H9 (cell line): ENCODE results near the gene LPP. TPM values are rescaled to one million over a fixed set of nuclear protein-coding genes. Genes with fewer than 3 reads are reported as not detected.

Experiments used
- DNase-seq: peaks from one replicate; pipeline ENCODE4 v3.0.0-alpha.2; 2017
- H2AFZ ChIP-seq: one replicate; pipeline ENCODE4 v1.6.1; 2013; ENCODE audit warnings: mild to moderate bottlenecking, low read length, control low read depth, moderate library complexity
- H2AK5ac ChIP-seq: 2 replicates; pipeline ENCODE4 v1.6.1; 2013; ENCODE audit warnings: low read length, control low read depth, mixed read lengths; ENCODE audit not compliant: insufficient read length
- H2BK120ac ChIP-seq: one replicate; pipeline ENCODE4 v1.6.1; 2013; ENCODE audit warnings: low read depth, mild to moderate bottlenecking, low read length, control low read depth, inconsistent platforms; ENCODE audit not compliant: poor library complexity, severe bottlenecking
- H2BK12ac ChIP-seq: 2 replicates; pipeline ENCODE4 v1.6.1; 2013; ENCODE audit warnings: low read length, control low read depth, mixed read lengths, low read depth; ENCODE audit not compliant: insufficient read length
- H2BK15ac ChIP-seq: 2 replicates; pipeline ENCODE4 v1.6.1; 2013; ENCODE audit warnings: low read depth, low read length, control low read depth
- H2BK20ac ChIP-seq: one replicate; pipeline ENCODE4 v1.6.1; 2013; ENCODE audit warnings: low read depth, mild to moderate bottlenecking, low read length, control low read depth, inconsistent platforms; ENCODE audit not compliant: poor library complexity, severe bottlenecking
- H2BK5ac ChIP-seq: 2 replicates; pipeline ENCODE4 v1.6.1; 2013; ENCODE audit warnings: low read length, control low read depth, mixed read lengths; ENCODE audit not compliant: insufficient read length
- H3K14ac ChIP-seq: 2 replicates; pipeline ENCODE4 v1.6.1; 2013; ENCODE audit warnings: low read length, control low read depth; ENCODE audit not compliant: insufficient read depth
- H3K18ac ChIP-seq: 2 replicates; pipeline ENCODE4 v1.6.1; 2013; ENCODE audit warnings: low read depth, mild to moderate bottlenecking, mixed read lengths, low read length, control low read depth; ENCODE audit not compliant: insufficient read length
- H3K23ac ChIP-seq: 2 replicates; pipeline ENCODE4 v1.6.1; 2013; ENCODE audit warnings: low read length, control low read depth, mixed read lengths, low read depth; ENCODE audit not compliant: insufficient read length
- H3K23me2 ChIP-seq: 2 replicates; pipeline ENCODE4 v1.6.1; 2013; ENCODE audit warnings: low read depth, mild to moderate bottlenecking, mixed read lengths, low read length, control low read depth; ENCODE audit not compliant: insufficient read length, poor library complexity, severe bottlenecking
- H3K27ac ChIP-seq: 2 replicates; pipeline ENCODE4 v1.5.1; 2013; ENCODE audit warnings: low read length, control low read depth, mixed read lengths, low read depth; ENCODE audit not compliant: insufficient read length
- H3K27me3 ChIP-seq: 2 replicates; pipeline ENCODE4 v1.6.1; 2013; ENCODE audit warnings: low read length, control low read depth, inconsistent platforms; ENCODE audit not compliant: insufficient read depth
- H3K4ac ChIP-seq: 2 replicates; pipeline ENCODE4 v1.6.1; 2013; ENCODE audit warnings: low read depth, mild to moderate bottlenecking, control low read depth, inconsistent platforms, low read length, moderate library complexity
- H3K4me1 ChIP-seq: 2 replicates; pipeline ENCODE4 v1.6.1; 2013; ENCODE audit warnings: low read length, control low read depth, inconsistent platforms; ENCODE audit not compliant: insufficient read depth
- H3K4me2 ChIP-seq: 2 replicates; pipeline ENCODE4 v1.6.1; 2013; ENCODE audit warnings: low read length, control low read depth, mixed read lengths; ENCODE audit not compliant: insufficient read length, insufficient read depth
- H3K56ac ChIP-seq: 2 replicates; pipeline ENCODE4 v1.6.1; 2013; ENCODE audit warnings: low read depth, mild to moderate bottlenecking, mixed read lengths, low read length, control low read depth; ENCODE audit not compliant: insufficient read length
- H3K79me1 ChIP-seq: 2 replicates; pipeline ENCODE4 v1.6.1; 2013; ENCODE audit warnings: low read depth, mild to moderate bottlenecking, moderate library complexity, low read length, control low read depth, inconsistent platforms; ENCODE audit not compliant: insufficient read depth, poor library complexity, severe bottlenecking
- H3K79me2 ChIP-seq: 2 replicates; pipeline ENCODE4 v1.6.1; 2013; ENCODE audit warnings: low read length, control low read depth, inconsistent platforms; ENCODE audit not compliant: insufficient read depth
- H3K9ac ChIP-seq: 2 replicates; pipeline ENCODE4 v1.6.1; 2013; ENCODE audit warnings: low read length, control low read depth, mixed read lengths; ENCODE audit not compliant: insufficient read length; ENCODE audit errors: extremely low read depth
- H3K9me3 ChIP-seq: one replicate; pipeline ENCODE4 v1.6.1; 2013; ENCODE audit warnings: low read depth, low read length, inconsistent platforms; ENCODE audit not compliant: control insufficient read depth
- H3T11ph ChIP-seq: one replicate; pipeline ENCODE4 v1.6.1; 2013; ENCODE audit warnings: mild to moderate bottlenecking, low read length, control low read depth, inconsistent platforms
- H4K20me1 ChIP-seq: one replicate; pipeline ENCODE4 v1.6.1; 2013; ENCODE audit not compliant: control insufficient read depth, insufficient read length, insufficient read depth
- H4K5ac ChIP-seq: 2 replicates; pipeline ENCODE4 v1.6.1; 2013; ENCODE audit warnings: low read depth, mild to moderate bottlenecking, mixed read lengths, low read length, control low read depth; ENCODE audit not compliant: insufficient read length
- H4K8ac ChIP-seq: replicated peaks from 2 replicates; pipeline ENCODE4 v1.6.1; 2013; ENCODE audit warnings: low read length, control low read depth, mixed read lengths, low read depth; ENCODE audit not compliant: insufficient read length
- H4K91ac ChIP-seq: 2 replicates; pipeline ENCODE4 v1.6.1; 2013; ENCODE audit warnings: low read depth, mild to moderate bottlenecking, moderate library complexity, mixed read lengths, low read length, control low read depth; ENCODE audit not compliant: insufficient read length
- H3K27ac Mint-ChIP-seq, 3 experiments: 2 replicates in 2 of 3; 3 replicates in 1 of 3; pipeline ENCODE4 v1.8.0; 2020 to 2021; ENCODE audit warnings: mixed read lengths in 3 of 3, mild to moderate bottlenecking in 1 of 3, moderate library complexity in 1 of 3
- H3K27me3 Mint-ChIP-seq: 2 replicates; pipeline ENCODE4 v1.8.0; 2021; ENCODE audit warnings: low read depth, mild to moderate bottlenecking, moderate library complexity, mixed read lengths
- H3K36me3 Mint-ChIP-seq, 3 experiments: 2 replicates in 2 of 3; 3 replicates in 1 of 3; pipeline ENCODE4 v1.8.0; 2020 to 2021; ENCODE audit warnings: low read depth in 3 of 3, mixed read lengths in 3 of 3; ENCODE audit not compliant: insufficient read depth in 1 of 3
- H3K4me1 Mint-ChIP-seq, 2 experiments: 2 replicates each; pipeline ENCODE4 v1.8.0; 2020; ENCODE audit warnings: mixed read lengths in 2 of 2
- H3K4me3 Mint-ChIP-seq, 2 experiments: 2 replicates in 1 of 2; 3 replicates in 1 of 2; pipeline ENCODE4 v1.8.0; 2020 to 2021; ENCODE audit warnings: mild to moderate bottlenecking in 2 of 2, mixed read lengths in 2 of 2, moderate library complexity in 1 of 2
- H3K9me3 Mint-ChIP-seq, 2 experiments: 2 replicates in 1 of 2; 3 replicates in 1 of 2; pipeline ENCODE4 v1.8.0; 2020; ENCODE audit warnings: mild to moderate bottlenecking in 2 of 2, mixed read lengths in 2 of 2, moderate library complexity in 1 of 2
- WGBS: extraction: QIAGEN DNeasy Blood & Tissue Kit; methylation state at CpG from one replicate; pipeline ENCODE4 v1.1.7; 2013; ENCODE audit warnings: missing lambda C conversion rate, low lambda C conversion rate, mixed read lengths; ENCODE audit not compliant: insufficient read length; ENCODE audit errors: extremely low coverage; 5-methylcytosine and 5-hydroxymethylcytosine counted together
- total RNA-seq: library from RNA; stranded (reverse); gene quantifications from 2 replicates; pipeline ENCODE4 v1.2.1, GENCODE V29; 2021
- TF ChIP-seq, protein P1 (sequence below): fragments of 200-600 bp; sonication (generic); conservative IDR thresholded peaks from 3 replicates; pipeline ENCODE4 v1.8.0; 2021; ENCODE audit warnings: antibody characterized with exemption, mild to moderate bottlenecking

The LPP gene
- total RNA-seq, 1 experiment from 2014 or later: 64.6 TPM

- H2BK15ac ChIP-seq: no peak overlapping the region
- no peak overlapping the region for H4K5ac ChIP-seq
- H3K27me3 Mint-ChIP-seq: no peaks in the 10 kb centered on the region
- H2BK20ac ChIP-seq: no peak overlapping the region
- no peak overlapping the region for H3K27ac Mint-ChIP-seq
- no peak overlapping the region for H3K56ac ChIP-seq
- H2BK120ac ChIP-seq: no peak overlapping the region
- H3K4me2 ChIP-seq: no peak overlapping the region
- no CpG with 5 or more reads among the region's 1 CpG for WGBS
- H3K18ac ChIP-seq: no peak overlapping the region
- no peak overlapping the region for H3K27ac ChIP-seq
- no peaks in the 10 kb centered on the region for H3K23me2 ChIP-seq
- no peak overlapping the region for H3T11ph ChIP-seq
- no peaks in the 10 kb centered on the region for H3K36me3 Mint-ChIP-seq
- no peaks in the 10 kb centered on the region for H3K27me3 ChIP-seq
- H3K9ac ChIP-seq: no peak overlapping the region
- no peak for DNase-seq
- H2AFZ ChIP-seq: no peak overlapping the region
- H3K9me3 Mint-ChIP-seq: no peaks in the 10 kb centered on the region
- H3K79me2 ChIP-seq: no peaks in the 10 kb centered on the region
- no peak overlapping the region for H2BK12ac ChIP-seq
- H3K4me3 Mint-ChIP-seq: no peak overlapping the region
- H2BK5ac ChIP-seq: no peak overlapping the region
- H3K4me1 ChIP-seq: no peaks in the 10 kb centered on the region
- no peak overlapping the region for H4K8ac ChIP-seq
- H3K4ac ChIP-seq: no peak overlapping the region
- H3K4me1 Mint-ChIP-seq: peaks cover 0 to 7% of the 10 kb centered on the region in 2 experiments
- H2AK5ac ChIP-seq: no peak overlapping the region
- no peaks in the 10 kb centered on the region for H3K79me1 ChIP-seq
- no peak overlapping the region for H3K23ac ChIP-seq
- no peaks in the 10 kb centered on the region for H4K20me1 ChIP-seq
- H3K14ac ChIP-seq: no peak overlapping the region
- TF ChIP-seq, protein P1, sequence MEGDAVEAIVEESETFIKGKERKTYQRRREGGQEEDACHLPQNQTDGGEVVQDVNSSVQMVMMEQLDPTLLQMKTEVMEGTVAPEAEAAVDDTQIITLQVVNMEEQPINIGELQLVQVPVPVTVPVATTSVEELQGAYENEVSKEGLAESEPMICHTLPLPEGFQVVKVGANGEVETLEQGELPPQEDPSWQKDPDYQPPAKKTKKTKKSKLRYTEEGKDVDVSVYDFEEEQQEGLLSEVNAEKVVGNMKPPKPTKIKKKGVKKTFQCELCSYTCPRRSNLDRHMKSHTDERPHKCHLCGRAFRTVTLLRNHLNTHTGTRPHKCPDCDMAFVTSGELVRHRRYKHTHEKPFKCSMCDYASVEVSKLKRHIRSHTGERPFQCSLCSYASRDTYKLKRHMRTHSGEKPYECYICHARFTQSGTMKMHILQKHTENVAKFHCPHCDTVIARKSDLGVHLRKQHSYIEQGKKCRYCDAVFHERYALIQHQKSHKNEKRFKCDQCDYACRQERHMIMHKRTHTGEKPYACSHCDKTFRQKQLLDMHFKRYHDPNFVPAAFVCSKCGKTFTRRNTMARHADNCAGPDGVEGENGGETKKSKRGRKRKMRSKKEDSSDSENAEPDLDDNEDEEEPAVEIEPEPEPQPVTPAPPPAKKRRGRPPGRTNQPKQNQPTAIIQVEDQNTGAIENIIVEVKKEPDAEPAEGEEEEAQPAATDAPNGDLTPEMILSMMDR: no peak
- no peaks in the 10 kb centered on the region for H3K9me3 ChIP-seq
- H4K91ac ChIP-seq: no peak overlapping the region
Measured at GRCh38 chr3:188580223-188580622, 426.3 kb downstream of the LPP start.
